HL-60/S4 (cell line): Measurements from ENCODE around the gene EDAR.

ENCODE experiments used
- in situ Hi-C: fragments of 300-500 bp; cut with MboI; formaldehyde crosslinking; loops from 2 replicates; pipeline ENCODE4 v1.14.3; 2022; ENCODE audit warnings: low sequenced_read_pairs

EDAR gene

DNA sequence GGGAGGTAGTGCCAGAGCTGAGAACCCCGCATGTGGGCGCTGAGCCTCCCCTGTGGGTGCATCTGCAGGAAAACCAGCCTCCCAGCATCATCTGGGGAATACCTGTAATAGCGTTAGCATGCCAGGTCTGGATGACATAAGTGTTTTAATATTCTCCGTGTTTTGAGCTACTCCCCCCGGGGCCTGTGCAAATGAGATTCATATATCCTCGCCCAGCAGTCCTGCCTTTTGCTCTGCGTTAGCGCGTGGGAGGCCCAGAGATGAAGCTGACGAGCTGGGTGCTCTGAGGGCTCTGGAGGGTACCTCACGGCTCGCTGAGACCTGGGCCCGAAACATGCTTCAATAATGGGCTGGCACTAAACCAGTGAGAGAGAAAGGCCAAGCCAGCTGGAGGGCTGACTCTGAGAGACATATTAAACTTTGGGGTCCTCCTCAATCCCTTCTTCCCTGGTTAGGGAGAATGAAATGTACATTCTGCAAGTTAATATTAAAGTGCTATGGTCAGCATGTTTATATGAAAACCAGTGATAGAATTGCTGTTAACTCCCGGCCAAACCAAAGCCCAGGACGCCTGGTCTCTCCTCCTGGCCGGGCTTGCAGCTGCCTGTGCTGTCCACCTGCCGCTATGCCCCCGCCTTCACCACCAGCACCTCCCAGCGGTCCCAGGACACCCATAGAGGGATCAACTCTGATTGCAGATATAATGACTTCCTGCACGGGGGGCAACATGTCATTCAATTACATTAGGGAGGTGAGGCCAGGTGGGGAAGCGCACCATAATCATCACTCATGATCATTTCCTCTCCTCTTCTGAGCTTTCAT is 77.0 kb downstream of the EDAR start:
- in situ Hi-C loops: no loop called here

DNA sequence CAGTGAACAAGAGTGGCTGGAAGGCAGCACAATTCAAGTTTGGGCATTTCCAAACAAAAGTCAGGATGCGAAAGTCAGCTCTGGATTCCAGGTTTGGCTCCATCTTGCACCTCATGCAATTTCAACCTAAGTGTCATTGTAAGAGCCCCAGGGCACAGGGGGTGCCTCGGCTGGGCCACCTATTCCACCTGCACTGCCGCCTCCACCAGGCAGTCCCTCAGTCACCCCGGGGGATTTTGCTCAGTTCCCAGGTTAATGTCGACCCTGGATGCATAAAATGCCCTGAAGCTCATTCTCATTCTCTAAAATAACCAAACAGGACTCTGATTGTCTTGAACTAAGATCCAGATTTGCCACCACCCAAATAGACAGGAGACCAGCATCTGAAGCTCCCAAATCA is 77.6 kb downstream of the EDAR start:
- in situ Hi-C loops: no loop called here

DNA sequence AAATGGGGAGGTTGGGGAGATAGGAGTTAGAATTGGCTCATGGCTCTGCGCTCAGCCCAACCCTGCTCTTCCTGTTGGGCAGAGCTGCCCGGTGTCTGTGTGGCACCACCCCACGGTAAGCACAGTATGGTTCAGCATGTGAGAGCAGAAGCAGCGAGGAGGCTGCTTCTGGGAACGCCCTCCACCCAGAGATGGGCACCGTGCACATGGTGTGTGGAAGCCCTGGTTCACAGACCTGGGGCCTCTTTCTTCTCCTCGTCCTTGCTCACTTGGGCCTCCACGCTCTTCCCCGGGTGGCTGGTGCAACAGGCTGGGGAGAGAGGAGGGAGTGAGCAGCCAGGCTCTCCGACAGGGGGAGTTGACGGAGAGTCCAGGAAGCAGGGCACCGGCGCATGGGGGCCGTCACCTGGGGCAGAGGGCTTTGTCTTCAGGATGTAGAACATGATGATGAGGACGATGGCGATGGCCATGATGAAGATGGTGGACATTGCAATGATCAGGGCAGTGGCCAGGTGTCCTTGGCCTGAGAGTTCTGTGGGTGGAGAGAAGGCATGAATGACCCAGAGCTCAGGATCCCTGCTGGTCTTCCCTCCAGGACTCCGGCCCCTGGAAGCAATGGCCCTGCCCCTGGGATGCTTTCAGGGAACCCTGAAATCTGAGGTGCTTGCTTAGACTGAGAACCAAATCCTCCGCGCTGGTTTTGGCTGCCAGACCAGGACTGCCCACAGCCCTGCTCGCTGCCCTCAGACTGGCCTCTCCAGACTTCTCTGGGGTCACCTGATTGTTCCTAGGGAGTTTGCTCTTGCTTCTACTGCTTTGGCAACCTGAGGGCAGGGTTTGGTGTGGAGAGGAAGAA is 78.3 kb downstream of the EDAR start:
- in situ Hi-C loops: no loop called here

DNA sequence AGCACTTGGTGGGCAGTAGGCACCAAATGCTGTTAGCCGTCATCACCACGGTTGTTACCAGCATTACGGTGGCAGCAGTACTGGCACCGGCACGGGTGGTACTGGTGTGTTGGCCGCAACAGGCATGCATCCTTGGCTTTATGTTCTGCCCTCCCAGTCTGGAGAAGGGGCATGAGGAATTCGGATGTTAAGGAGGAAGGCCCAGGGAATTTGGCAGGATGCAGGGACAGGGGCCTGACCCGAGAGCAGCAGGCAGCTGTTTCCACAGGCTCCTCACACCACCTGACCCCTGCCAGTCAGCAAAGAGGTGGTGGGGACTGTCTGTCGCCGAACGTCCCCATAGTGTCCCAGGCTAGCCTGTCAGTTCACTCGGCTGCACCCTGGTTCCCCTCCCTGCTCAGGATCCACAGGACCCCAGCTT is 79.0 kb downstream of the EDAR start:
- in situ Hi-C loops: no loop called here

DNA sequence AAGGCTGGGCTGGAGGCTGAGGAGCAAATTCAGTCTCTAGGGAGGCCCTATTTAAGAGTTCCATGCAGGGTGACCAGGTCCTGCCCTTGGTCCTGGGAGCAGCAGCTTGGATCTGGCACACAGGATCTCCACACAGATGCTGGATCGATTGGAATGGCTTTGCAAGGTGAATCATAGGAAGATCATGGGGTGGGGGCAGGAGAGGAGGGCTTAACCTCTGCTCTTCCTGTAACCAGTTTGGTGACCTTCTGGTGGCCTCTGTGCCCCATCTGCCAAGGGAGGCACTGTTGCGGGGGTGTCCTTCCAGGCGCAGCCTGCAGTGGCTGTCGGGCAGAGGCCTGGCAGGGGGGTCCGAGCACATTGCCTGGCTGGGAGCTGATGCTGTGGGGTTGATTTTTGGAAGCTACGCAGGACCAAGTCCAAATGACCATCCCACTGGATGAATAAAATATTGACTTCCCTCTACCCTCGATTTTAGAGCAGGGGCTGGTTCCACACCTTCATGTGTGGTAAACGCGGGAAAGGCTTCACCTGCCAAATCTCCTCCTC is 79.7 kb downstream of the EDAR start:
- in situ Hi-C loops: no loop called here

DNA sequence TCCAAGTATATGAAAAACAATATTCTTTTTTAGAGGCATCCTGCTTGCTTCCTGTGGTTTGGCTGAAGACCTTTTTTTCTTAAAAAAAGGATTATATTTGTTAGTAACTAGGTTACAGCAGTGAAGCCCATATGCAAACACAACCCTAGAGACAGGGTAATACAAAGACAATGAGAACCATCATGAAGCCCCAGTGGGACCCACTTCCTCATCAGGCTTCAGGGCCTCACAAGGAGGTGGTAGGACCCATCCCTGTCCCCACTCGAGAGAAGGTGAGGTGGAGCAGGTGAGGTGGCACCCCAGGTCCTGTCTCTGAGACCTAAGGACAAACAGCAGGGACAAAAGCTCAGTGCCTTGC is 80.3 kb downstream of the EDAR start:
- in situ Hi-C loops: no loop called here

DNA sequence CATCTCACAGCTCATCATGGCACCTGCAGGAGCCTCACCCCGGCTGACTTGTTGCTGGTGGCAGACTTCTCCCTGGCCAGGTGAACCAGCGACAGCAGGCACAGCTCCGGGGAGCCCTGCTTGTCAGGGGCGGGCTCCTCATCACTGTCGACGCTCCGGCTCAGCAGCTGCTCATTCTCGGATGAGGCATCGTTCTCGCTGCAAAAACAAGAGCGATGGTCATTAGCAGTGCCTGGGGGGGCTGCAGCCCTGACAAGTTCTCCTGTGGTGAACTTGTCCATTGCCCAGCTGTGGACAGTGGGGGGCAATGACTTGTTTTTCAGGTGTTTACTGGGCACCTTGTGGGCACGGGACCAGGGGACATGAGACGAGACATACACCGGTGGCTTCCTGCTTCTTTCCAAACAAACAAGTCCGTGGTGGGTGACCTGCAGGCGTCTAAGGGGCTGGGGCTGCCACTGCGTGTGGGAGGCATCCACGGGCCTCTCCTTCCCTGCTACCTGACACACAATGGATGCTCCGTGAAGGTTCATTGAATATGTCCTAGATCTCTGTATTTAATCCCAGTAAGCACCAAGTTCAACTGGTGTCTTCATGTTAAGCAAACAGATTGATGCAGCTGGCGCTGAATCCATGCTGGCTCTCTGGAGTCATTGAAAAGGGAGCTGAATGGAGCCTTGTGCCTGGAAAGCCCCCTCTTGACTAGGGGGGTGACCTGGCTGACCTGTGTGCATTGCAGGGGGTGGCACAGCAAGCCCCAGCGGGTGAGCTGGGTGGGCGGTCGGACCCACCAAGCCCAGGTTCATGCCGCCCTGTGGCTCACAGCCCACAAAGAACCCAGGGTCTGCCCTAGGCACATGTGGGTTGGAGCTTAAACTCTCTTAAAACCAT is 81.0 kb downstream of the EDAR start:
- in situ Hi-C loops: no loop called here

DNA sequence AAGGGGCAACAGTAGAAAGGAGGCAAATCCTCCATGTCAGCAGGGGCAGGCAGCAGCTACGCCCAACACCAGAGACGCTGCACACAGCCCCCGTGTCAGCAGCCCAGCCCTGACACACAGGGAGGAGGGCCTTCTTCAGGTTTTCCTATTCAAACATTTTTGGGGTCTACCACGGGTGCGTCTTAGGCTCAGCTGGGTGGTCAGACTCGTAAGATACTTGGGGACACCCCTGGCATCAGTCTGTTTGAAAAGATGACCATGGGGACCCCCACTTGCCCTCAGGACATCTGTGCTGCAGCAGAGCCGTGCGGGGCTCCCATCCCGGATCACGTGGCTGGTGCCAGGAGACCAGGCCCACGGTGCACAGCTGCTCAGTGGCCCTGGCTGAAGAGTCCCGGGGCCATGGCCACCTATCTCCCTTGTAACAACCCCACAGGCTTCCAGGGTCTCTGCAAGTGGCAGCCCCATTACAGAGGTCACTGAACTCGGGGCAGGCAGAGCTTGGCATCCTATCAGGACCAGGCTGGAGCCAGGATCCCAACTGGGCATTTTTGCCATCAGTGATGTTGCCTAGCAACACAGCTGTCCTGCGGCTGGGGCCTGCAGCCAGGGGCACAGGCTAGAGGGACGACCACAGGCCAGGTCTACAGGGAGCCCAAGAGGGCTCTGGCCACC is 82.5 kb downstream of the EDAR start:
- in situ Hi-C loops: no loop called here

DNA sequence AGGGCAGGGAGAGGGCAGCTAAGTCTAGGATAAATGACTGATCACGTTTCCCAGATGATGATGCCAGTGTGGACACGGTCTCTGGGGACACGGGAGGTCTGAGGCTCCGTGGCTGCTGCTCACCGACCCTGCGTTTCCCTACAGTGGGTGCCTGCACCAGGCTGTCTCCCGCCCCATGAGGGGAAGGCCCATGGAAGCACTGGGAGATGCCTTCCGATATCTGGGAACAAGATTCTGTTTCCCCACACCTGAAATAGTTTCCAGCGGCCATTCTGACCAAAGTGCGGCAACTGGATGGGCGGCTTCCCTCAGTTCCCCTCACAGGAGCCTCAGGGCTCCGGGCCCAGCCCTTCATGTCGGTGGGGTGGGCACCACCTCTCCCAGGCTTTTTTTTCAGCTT is 83.1 kb downstream of the EDAR start:
- in situ Hi-C loops: no loop called here

DNA sequence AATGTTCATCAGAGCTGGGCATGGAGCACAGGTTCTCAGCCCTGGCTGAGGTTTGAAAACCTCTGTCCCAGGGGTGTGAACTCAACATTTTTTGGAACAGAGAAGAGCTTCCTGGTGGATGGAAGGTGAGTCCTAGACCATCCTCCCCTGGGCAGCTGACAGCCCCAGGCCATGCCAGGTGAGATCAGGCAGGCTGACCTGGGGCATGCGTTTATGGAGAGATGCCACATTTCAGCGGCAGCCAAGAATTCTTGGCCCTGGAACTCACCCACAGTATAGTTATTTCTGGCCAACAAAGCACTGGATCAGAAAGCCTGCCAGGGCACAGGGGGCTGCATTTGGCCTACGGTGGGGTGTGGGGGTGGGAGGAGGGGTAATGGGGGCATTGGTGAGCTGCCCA is 83.8 kb downstream of the EDAR start:
- in situ Hi-C loops: no loop called here

DNA sequence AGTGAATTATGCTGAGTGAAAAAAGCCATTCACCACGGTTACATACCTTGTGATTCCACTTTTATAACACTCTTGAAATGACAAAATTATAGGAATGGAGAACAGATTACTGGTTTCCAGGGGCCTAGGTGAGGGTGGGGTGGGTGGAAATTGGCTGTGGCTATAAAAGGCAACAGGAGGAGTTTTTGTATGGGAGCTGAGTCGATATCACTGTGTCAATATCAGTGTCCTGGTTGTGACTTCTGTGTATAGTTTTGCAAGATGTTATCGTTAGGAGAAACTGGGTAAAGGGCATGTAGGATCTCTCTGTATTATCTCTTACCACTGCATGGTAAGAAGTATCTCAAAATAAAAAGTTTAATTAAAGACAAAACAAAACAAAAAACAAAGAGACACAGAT is 84.3 kb downstream of the EDAR start:
- in situ Hi-C loops: no loop called here

DNA sequence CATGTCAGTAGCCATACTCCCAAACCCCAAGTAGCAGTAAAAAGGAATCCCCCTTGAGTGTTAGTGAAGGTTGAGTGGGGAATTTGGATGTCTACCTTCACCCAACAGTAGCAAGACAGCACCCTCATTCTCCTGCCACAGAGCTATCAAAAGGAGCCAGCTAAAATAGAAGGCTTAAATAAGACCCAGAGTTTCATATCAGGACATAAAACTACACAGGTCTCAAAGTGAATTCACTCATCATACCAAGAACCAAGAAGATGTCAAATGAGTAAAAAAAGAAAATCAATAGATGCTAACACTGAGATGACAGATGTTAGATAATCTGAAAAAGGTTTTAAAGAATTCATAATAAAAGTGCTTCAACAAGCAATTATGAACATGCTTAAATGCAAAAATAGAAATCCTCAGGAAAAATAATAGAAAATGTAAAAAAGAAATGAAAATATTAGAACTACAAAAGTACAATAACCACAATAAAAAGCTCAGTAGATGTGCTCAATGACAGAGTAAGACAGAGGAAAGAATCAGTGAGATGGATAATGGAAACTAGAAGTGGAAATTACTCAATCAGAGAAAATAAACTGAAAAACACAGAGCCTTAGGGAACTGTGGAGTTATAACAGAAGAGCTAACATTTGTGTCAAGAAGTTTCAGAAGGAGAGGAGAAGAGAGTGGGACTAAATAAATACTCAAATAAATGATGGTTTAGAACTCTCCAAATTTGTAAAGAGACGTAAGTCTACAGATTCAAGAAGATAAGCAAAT is 90.5 kb downstream of the EDAR start:
- in situ Hi-C loops: no loop called here

DNA sequence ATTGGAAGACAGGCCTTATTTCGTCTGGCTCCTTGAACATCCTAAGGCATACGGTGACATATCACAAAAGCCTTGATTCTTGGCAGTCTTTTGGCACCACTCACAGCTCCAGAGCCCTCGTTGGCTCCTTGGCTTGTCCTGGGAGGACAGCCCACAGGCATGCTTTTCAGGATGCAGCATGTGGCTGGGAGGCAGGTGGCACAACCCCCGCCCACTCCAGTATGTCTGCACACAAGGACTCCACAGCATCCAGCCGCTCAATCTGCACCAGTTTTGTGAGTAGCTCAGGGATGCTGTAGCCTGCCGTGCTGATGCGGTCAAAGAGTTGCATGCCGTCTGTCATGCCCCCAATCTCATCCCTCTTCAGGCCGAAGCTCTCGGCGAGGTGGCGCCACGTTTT is 92.3 kb downstream of the EDAR start:
- in situ Hi-C loops: no loop called here

DNA sequence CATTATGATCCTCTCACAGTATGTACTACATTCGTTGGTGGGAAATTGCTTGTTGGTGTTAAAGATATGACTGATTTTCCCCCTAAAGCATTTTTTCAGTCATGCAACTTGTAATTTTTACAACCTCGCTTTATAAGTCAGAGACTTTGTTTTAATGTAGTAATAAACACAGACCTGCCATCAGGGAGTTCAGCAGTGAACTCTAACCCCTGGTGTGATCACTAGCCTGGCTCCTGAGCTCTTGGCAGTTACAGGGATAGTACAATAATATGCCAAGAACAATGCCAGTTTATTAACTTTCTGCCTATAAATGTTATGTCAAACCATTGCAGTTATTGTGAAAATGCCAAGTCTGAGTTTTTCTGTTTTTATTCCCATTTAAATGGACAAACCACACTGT is 93.8 kb downstream of the EDAR start:
- in situ Hi-C loops: no loop called here

DNA sequence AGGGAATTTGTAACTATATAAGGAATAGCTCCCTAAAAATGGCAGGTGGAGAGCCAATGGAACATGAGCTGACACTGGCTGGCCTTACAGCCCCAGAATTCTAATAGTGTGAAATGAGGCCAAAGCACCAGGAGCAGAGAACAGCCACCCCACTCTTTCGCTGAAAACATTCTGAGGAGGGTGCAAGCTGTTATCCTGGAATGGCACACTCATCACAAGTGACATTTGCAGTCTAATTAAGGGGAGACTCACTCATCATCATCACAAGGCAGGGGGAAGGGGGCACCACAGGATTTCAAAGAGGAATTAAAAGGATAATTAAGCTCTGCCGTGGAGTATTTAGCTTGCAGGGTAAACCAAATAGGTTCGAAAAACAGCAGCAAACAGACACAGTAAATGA is 94.3 kb downstream of the EDAR start:
- in situ Hi-C loops: no loop called here

DNA sequence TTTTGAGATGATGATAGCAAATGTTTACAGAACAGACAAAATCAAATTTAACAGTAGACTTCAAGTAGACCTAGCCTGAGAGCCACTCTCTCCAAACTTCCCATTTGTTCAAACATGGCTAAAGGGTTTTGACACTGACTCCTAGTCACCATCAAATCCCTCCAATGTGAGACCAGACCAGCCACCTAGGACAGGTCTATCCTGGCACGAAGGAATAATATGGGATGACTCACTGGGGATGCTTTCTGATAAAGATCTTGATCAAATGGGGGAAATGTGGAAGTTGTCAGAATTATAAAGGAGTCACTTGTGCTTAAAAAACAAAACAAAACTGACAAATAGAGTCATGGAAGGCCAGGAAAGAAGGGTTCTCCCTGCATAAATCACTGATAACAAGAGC is 95.7 kb downstream of the EDAR start:
- in situ Hi-C loops: no loop called here

DNA sequence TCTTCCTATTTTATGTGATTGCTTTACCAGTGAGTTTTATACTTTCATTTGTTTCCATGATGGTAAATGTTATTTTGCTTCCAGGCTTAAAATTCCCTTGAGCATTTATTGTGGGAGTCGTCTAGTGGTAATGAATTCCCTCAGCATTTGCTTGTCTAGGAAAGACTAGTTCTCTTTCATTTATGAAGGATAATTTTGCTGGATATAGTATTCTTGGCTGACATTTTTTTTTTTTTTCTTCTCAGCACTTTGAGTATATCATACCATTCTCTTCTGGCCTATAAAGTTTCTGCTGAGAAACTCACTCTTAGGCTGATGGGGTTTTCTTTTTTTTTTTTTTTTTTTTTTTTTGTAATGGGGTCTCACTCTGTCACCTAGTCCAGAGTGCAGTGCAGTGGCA is 99.1 kb downstream of the EDAR start:
- in situ Hi-C loops: no loop called here

DNA sequence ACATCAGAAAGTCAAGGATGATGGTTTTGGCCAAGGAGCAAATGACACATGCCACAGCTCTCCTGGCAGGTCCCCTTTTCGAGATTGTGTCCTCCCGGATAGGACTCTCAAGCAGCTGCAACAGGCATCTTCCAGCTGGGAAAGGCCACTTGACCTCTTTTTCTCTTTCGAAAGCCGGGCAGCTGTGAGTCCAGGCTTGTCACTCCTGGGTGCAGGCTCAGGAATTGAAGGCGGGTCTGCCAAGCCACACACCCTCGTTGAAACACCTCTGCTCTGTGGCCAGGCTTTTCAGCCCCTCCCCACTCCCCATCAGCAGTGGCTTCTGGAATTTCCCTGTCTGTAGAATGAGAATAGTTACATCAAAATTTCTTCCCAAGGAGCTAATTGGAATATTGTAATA is 104.4 kb downstream of the EDAR start:
- in situ Hi-C loops: no loop called here

DNA sequence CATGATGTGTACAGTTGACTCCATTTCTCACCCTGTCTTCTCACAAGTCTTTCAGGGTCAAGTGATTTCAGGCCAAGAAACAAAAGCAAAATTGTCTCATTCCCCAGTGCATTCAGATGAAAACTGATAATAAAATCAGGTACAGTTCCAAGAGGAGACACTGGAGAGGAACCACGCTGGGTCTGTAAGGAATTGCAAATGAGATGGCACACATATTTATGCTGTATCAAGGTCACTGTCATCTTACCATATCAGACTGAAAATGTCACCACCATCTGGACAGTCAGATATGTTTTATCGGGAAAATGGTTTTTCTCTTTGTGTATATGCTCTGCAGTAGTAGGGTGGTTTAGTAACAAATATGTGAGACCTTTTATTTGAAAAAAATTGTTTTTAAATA is 110.7 kb downstream of the EDAR start:
- in situ Hi-C loops: no loop called here

DNA sequence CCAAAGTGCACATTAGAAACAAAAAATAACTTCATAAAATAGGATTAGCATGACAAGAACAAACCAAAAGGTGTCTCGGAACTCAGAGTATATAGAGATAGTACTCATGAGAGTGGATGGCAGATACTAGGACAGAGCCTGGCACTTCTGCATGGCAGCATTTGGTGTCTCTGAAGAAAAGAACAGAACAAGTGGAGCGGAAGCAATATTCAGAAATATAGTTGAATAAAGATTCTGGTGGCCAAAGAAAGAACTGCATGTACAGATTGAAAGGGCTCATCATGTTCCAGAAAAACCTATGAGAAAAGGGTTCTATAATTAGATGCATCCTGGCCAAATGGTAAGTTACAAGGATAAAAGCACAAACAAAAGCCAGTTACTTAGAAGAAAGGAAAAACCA is 111.5 kb downstream of the EDAR start:
- in situ Hi-C loops: no loop called here
